GM12874 (cell line): ENCODE measurements around the gene VIPR1.

Experiments
- TF ChIP-seq, protein P1 (sequence below): IDR thresholded peaks from 2 replicates; pipeline ENCODE4 v1.5.1; 2011; ENCODE audit warnings: low read depth, mild to moderate bottlenecking, control low read depth, low read length, moderate library complexity; ENCODE audit not compliant: insufficient read depth

VIPR1 gene

DNA sequence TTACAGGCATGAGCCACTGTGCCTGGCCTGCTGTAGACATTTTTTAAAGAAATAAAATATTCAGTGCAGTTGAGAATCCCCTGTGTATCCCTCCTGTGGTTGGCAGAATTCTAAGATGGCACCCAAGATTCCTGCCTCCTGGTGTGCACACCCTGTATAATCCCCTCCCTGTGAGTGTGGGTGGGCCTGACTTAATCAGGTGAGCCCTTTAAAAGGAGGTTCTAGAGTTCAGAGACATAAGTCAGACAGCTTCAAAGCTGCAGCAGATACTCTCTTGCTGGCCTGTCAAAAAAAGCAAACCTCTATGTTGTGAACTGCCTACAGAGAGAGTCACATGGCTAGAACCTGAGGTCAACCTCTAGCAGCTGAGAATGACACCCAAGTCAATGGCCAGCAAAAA is 7.0 kb upstream of the VIPR1 start:
- TF ChIP-seq, protein P1, sequence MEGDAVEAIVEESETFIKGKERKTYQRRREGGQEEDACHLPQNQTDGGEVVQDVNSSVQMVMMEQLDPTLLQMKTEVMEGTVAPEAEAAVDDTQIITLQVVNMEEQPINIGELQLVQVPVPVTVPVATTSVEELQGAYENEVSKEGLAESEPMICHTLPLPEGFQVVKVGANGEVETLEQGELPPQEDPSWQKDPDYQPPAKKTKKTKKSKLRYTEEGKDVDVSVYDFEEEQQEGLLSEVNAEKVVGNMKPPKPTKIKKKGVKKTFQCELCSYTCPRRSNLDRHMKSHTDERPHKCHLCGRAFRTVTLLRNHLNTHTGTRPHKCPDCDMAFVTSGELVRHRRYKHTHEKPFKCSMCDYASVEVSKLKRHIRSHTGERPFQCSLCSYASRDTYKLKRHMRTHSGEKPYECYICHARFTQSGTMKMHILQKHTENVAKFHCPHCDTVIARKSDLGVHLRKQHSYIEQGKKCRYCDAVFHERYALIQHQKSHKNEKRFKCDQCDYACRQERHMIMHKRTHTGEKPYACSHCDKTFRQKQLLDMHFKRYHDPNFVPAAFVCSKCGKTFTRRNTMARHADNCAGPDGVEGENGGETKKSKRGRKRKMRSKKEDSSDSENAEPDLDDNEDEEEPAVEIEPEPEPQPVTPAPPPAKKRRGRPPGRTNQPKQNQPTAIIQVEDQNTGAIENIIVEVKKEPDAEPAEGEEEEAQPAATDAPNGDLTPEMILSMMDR, result no peak

DNA sequence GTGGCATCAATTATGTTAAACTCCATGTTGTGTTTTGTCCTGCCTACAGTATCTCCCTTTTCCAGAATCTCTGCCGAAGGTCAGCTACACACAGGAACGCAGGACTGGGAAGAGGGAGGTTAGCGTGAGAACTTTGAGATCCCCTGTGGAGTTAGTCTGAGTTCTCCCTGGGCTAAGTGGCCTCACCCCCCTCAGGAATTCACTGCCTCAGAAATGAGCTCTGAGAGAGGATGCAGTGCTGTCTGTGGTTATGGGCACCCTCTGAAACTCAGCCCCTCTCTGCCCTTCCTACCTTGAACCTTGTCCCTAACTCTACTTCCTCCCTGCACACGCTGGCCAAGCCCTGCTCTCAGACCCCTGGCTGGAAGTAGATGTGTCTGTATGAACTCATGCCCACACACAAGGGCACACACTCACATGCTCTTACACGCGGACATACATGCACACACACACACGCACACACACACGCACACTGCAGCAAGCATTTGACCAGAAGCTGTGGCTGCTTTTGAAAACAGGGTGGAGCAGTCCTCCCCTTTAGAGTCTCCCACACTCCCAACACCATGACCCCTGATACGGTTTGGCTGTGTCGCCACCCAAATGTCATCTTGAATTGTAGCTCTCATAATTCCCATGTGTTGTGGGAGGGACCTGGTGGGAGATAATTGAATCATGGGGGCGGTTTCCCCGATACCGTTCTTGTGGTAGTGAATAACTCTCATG is 5.3 kb upstream of the VIPR1 start:
- TF ChIP-seq, protein P1, result no peak

DNA sequence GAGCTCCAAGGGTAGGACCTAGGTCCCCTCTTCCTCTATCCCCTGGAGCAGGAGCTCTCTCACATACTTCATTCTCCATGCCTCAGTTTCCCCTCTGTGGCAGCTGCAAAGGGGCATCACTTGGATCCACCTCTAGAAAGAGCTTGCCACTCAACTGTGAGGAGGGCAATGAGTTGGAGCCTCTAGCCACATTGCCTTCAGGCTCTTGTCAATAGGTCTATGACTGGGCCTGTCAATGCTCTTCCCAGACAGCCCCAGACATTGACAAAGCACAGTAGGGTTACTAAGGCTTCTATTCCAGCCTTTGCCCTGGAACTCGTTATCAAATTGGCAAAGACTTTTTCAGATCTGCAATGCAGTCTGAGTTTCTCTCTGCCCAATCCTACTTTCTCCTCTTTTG is 4.4 kb upstream of the VIPR1 start:
- TF ChIP-seq, protein P1, result no peak

DNA sequence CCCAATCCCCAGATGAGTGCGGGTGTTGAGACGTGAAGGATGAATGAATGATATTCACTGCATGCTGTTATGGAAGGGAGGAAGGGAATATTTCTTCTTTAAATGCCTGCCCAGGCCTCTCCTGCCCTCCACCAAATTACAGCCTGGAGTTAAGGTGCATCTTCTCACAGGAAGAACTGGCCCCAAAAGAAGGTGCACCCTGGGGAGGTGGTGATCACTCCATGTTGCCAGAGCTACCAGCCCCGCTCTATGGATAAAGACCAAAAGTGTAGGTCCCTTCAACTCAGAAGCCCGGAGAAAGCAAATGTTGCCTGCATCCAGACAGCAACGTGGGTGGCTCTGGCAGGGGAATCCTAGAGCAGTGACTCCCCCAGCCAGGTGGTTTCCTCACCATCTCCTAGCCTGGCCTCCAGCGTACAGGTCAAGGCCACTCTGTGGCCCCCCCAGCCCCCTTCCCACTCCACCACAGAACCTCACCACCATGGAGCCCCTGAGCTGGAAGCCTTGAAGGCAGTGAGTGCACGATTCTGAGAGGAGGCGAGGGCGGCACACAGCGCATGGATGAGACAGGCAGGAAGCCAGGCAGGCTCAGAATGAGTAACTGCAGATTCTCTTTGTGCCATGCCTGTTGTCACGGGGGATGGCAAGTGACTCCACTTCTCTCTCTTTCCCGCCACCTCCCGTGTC is 3.5 kb upstream of the VIPR1 start:
- TF ChIP-seq, protein P1, result no peak

DNA sequence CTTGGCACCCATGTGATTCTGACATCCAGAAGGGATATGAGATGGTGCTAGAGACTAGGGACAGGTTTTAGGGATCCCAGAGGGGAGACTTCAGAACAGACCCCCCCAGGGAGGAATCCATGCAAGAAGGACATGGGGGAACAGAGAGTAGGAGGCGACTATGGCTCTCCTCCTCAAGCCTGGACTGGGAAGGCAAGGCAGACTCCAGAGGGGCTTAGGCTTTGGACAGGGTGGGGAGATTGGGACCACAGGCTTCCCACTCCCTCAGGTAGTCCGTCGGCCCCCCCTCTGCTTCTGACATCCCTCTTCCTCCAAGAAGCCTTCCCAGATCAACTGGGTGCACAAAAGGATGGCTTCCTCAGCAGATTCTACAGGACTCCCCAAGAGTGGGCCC is 3.0 kb upstream of the VIPR1 start:
- TF ChIP-seq, protein P1, result no peak

DNA sequence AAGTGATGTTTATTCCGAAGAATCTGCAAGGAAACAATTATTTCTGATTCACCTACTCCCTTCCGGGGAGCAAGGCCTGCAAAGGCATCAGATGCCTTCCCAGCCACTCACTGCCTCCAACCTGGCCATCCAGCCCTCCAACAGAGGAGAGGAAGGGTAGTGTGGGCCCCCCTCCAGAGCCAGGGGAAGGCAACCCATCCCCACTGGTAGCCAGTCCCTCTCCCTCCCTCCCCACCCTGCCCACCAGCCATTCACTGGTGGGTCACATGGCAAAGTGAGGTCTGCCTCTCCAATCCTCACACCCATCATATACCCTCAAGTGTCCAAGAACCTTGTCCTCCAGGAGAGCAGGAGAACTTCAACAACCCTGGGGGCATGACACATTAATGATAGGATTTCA is 2.4 kb upstream of the VIPR1 start:
- TF ChIP-seq, protein P1, result no peak

DNA sequence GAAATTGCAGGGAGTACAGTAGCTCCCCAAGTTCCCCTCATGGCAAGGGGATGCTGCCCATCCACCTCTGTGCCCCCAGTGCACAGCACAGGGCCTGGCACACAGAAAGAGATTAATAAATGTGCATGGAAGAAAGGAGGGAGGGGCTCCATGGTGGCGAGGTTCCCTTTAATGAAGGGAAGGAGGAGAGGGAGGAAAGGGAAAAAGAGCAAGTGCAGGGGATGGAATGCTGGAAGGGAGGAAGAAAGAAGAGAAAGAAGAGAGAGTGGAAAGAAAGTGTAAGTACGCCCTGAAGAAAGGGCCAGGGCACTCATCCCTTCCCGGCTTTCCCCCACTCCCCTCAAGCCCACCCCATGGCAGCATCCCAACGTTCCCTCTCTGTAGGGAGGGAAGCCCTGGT is 1.5 kb upstream of the VIPR1 start:
- TF ChIP-seq, protein P1, result no peak
